Neural cell (in vitro differentiated cells): ENCODE measurements around the gene PARP15. TPM values are rescaled to one million over a fixed set of nuclear protein-coding genes. Genes with fewer than 3 reads are reported as not detected.

Experiments
- H2AFZ ChIP-seq: fragments of 200-600, 300-800 bp; sonication (generic), shearing (Covaris generic); 2 replicates; pipeline ENCODE4 v1.6.0; 2014; ENCODE audit warnings: low read depth, mild to moderate bottlenecking, antibody characterized with exemption, low read length, moderate library complexity
- H3F3A ChIP-seq: fragments of 200-600 bp; shearing (Covaris generic); 2 replicates; pipeline ENCODE4 v1.6.1; 2016; ENCODE audit warnings: mild to moderate bottlenecking, moderate library complexity, mixed read lengths, antibody characterized with exemption, low read length; ENCODE audit not compliant: insufficient read depth, poor library complexity, severe bottlenecking
- H3K27ac ChIP-seq: fragments of 200-600, 300-800 bp; sonication (generic), shearing (Covaris generic); 2 replicates; pipeline ENCODE4 v1.5.1; 2014; ENCODE audit warnings: mild to moderate bottlenecking, low read length, moderate library complexity
- H3K27me3 ChIP-seq: fragments of 300-800, 200-600 bp; sonication (generic), shearing (Covaris generic); 2 replicates; pipeline ENCODE4 v1.6.0; 2014; ENCODE audit warnings: mild to moderate bottlenecking, low read depth, low read length, moderate library complexity; ENCODE audit not compliant: insufficient read depth
- H3K36me3 ChIP-seq: fragments of 300-800, 200-600 bp; sonication (generic), shearing (Covaris generic); 2 replicates; pipeline ENCODE4 v1.5.1; 2014; ENCODE audit warnings: mild to moderate bottlenecking, antibody characterized with exemption, low read length, moderate library complexity; ENCODE audit not compliant: insufficient read depth
- H3K4me2 ChIP-seq: fragments of 300-800, 200-600 bp; sonication (generic), shearing (Covaris generic); 2 replicates; pipeline ENCODE4 v1.6.0; 2014; ENCODE audit warnings: mild to moderate bottlenecking, low read length
- H3K4me3 ChIP-seq: fragments of 300-800, 200-600 bp; sonication (generic), shearing (Covaris generic); 2 replicates; pipeline ENCODE4 v1.5.1; 2014; ENCODE audit warnings: mild to moderate bottlenecking, low read length, moderate library complexity
- H3K79me2 ChIP-seq: fragments of 200-600 bp; shearing (Covaris generic); replicated peaks from 2 replicates; pipeline ENCODE4 v1.6.0; 2014; ENCODE audit warnings: mild to moderate bottlenecking, low read length, moderate library complexity; ENCODE audit not compliant: insufficient read depth
- H3K9ac ChIP-seq: fragments of 300-800, 200-600 bp; sonication (generic), shearing (Covaris generic); 2 replicates; pipeline ENCODE4 v1.6.1; 2016; ENCODE audit warnings: mild to moderate bottlenecking, low read length, mixed read lengths
- H3K9me2 ChIP-seq: fragments of 200-600 bp; shearing (Covaris generic); 2 replicates; pipeline ENCODE4 v1.6.1; 2016; ENCODE audit warnings: mild to moderate bottlenecking, low read length, mixed read lengths; ENCODE audit not compliant: insufficient read depth
- H3K9me3 ChIP-seq: fragments of 200-600, 300-800 bp; sonication (generic), shearing (Covaris generic); 2 replicates; pipeline ENCODE4 v1.6.1; 2016; ENCODE audit warnings: mild to moderate bottlenecking, mixed run types, low read length, moderate library complexity, mixed read lengths
- H4K20me1 ChIP-seq: fragments of 200-600 bp; shearing (Covaris generic); 2 replicates; pipeline ENCODE4 v1.6.1; 2016; ENCODE audit warnings: mild to moderate bottlenecking, mixed run types; ENCODE audit not compliant: insufficient read depth
- CTCF ChIP-seq: fragments of 450-650 bp; IDR thresholded peaks from 2 replicates; pipeline ENCODE4 v1.5.1; 2014; ENCODE audit warnings: antibody characterized with exemption, mild to moderate bottlenecking, moderate library complexity; ENCODE audit not compliant: poor library complexity, severe bottlenecking
- EP300 ChIP-seq: fragments of 450-650 bp; conservative IDR thresholded peaks from 2 replicates; pipeline ENCODE4 v1.6.1; 2014; ENCODE audit warnings: antibody characterized with exemption, mild to moderate bottlenecking, moderate library complexity; ENCODE audit not compliant: poor library complexity, severe bottlenecking
- EZH2 ChIP-seq: fragments of 200-600, 300-800 bp; shearing (Covaris generic), sonication (generic); IDR thresholded peaks from 2 replicates; pipeline ENCODE4 v1.6.1; 2014; ENCODE audit warnings: antibody characterized with exemption, low read length, borderline replicate concordance, mild to moderate bottlenecking; ENCODE audit not compliant: insufficient read depth, poor library complexity, severe bottlenecking
- MXI1 ChIP-seq: fragments of 450-650 bp; conservative IDR thresholded peaks from 2 replicates; pipeline ENCODE4 v1.6.1; 2014; ENCODE audit warnings: antibody characterized with exemption, mild to moderate bottlenecking; ENCODE audit not compliant: poor library complexity, severe bottlenecking
- POLR2AphosphoS5 ChIP-seq: IDR thresholded peaks from 2 replicates; pipeline ENCODE4 v1.6.1; 2012
- REST ChIP-seq: IDR thresholded peaks from 2 replicates; pipeline ENCODE4 v1.6.1; 2012; ENCODE audit warnings: borderline replicate concordance
- SMC3 ChIP-seq: fragments of 450-650 bp; conservative IDR thresholded peaks from 2 replicates; pipeline ENCODE4 v1.6.1; 2014; ENCODE audit warnings: antibody characterized with exemption, mild to moderate bottlenecking, moderate library complexity; ENCODE audit not compliant: poor library complexity
- TAF1 ChIP-seq: IDR thresholded peaks from 2 replicates; pipeline ENCODE4 v1.6.1; 2012; ENCODE audit warnings: low read depth
- polyA plus RNA-seq: library from polyadenylated mRNA; depleted of rRNA; stranded (reverse); fragments of >200 nt; gene quantifications from 2 replicates; pipeline ENCODE4 v1.2.3, GENCODE V29; 2014

PARP15 gene
- polyA plus RNA-seq, 1 donor from 2014 or later = not detected

- no peaks in the 10 kb centered on the region for H3K27me3 ChIP-seq
- H3K9me2 ChIP-seq = no peaks in the 10 kb centered on the region
- H3F3A ChIP-seq = no peaks in the 10 kb centered on the region
- H3K9me3 ChIP-seq = no peaks in the 10 kb centered on the region
- H3K36me3 ChIP-seq = no peaks in the 10 kb centered on the region
- H4K20me1 ChIP-seq = no peaks in the 10 kb centered on the region
- no peak overlapping the region for H3K9ac ChIP-seq
- no peaks in the 10 kb centered on the region for H3K79me2 ChIP-seq
- H3K4me3 ChIP-seq = no peak overlapping the region
- no peak overlapping the region for H2AFZ ChIP-seq
- H3K4me2 ChIP-seq = no peak overlapping the region
- no peak overlapping the region for H3K27ac ChIP-seq
- no peak for TF ChIP-seq SMC3
- TF ChIP-seq EP300 = no peak
- TF ChIP-seq POLR2AphosphoS5 = no peak
These were observed 31.5 kb downstream of the PARP15 start for GRCh38 chr3:122608916-122609315.

GRCh38 chr3:122609798-122610559, 32.5 kb downstream of the PARP15 start:
- Histone ChIP-seq H3K36me3 (no peaks in the 10 kb centered on the region), H3K27ac (no peak overlapping the region), H3K4me2 (no peak overlapping the region), H3K27me3 (no peaks in the 10 kb centered on the region), H3K79me2 (no peaks in the 10 kb centered on the region), H3F3A (no peaks in the 10 kb centered on the region), H2AFZ (no peak overlapping the region), H3K9me2 (no peaks in the 10 kb centered on the region), H3K9me3 (no peaks in the 10 kb centered on the region), H3K9ac (no peak overlapping the region), H3K4me3 (no peak overlapping the region), H4K20me1 (no peaks in the 10 kb centered on the region)
- TF ChIP-seq TAF1 = no peak
- no peak for TF ChIP-seq MXI1
- no peak for TF ChIP-seq REST
- TF ChIP-seq EZH2 = no peak
- TF ChIP-seq POLR2AphosphoS5 = no peak
- no peak for TF ChIP-seq CTCF

GRCh38 chr3:122612696-122613095, 35.2 kb downstream of the PARP15 start:
- H3K4me3 ChIP-seq = no peak overlapping the region
- H2AFZ ChIP-seq = no peak overlapping the region

More at GRCh38 chr3:122612696-122613095, 35.2 kb downstream of the PARP15 start:
- Histone ChIP-seq H3K36me3 (no peaks in the 10 kb centered on the region), H3K9ac (no peak overlapping the region), H3F3A (no peaks in the 10 kb centered on the region), H4K20me1 (no peaks in the 10 kb centered on the region), H3K79me2 (no peaks in the 10 kb centered on the region), H3K27ac (no peak overlapping the region), H3K9me3 (no peaks in the 10 kb centered on the region), H3K4me2 (no peak overlapping the region), H3K9me2 (no peaks in the 10 kb centered on the region), H3K27me3 (no peaks in the 10 kb centered on the region)
- no peak for TF ChIP-seq TAF1
- no peak for TF ChIP-seq POLR2AphosphoS5
